ENCODE measurements around the gene C16orf86. TPM values are rescaled to one million over a fixed set of nuclear protein-coding genes. Genes with fewer than 3 reads are reported as not detected.

The C16orf86 gene
- total RNA-seq, 1 experiment from 2014 or later = 0.79 TPM

Other genes with a start within 250 kb of the C16orf86 start
- 9.7 TPM for gene HSD11B2, start 235.7 kb upstream of the C16orf86 start, total RNA-seq (2021; ENCODE audit: unreplicated experiment)
- 36.6 TPM for gene ATP6V0D1, start 185.7 kb upstream of the C16orf86 start, total RNA-seq (2021; ENCODE audit: unreplicated experiment)
- gene AGRP, start 183.3 kb upstream of the C16orf86 start, total RNA-seq (2021; ENCODE audit: unreplicated experiment) = not detected
- 60.0 TPM for gene RIPOR1, start 138.0 kb upstream of the C16orf86 start, total RNA-seq (2021; ENCODE audit: unreplicated experiment)
- gene CTCF, start 104.3 kb upstream of the C16orf86 start, total RNA-seq (2021; ENCODE audit: unreplicated experiment) = 48.3 TPM
- 33.9 TPM for gene CARMIL2, start 21.7 kb upstream of the C16orf86 start, total RNA-seq (2021; ENCODE audit: unreplicated experiment)
- 53.8 TPM for gene ACD, start 6.6 kb upstream of the C16orf86 start, total RNA-seq (2021; ENCODE audit: unreplicated experiment)
- gene PARD6A, start 5.9 kb upstream of the C16orf86 start, total RNA-seq (2021; ENCODE audit: unreplicated experiment) = 5.6 TPM
- gene ENKD1, start 64 bp upstream of the C16orf86 start, total RNA-seq (2021; ENCODE audit: unreplicated experiment) = 16.8 TPM
- 17.4 TPM for gene GFOD2, start 52.5 kb downstream of the C16orf86 start, total RNA-seq (2021; ENCODE audit: unreplicated experiment)
- gene RANBP10, start 139.7 kb downstream of the C16orf86 start, total RNA-seq (2021; ENCODE audit: unreplicated experiment) = 16.9 TPM
- gene TSNAXIP1, start 140.1 kb downstream of the C16orf86 start, total RNA-seq (2021; ENCODE audit: unreplicated experiment) = 1.2 TPM
- gene THAP11, start 175.5 kb downstream of the C16orf86 start, total RNA-seq (2021; ENCODE audit: unreplicated experiment) = 25.4 TPM
- gene NUTF2, start 180.1 kb downstream of the C16orf86 start, total RNA-seq (2021; ENCODE audit: unreplicated experiment) = 145 TPM
- 40.5 TPM for gene CENPT, start 180.9 kb downstream of the C16orf86 start, total RNA-seq (2021; ENCODE audit: unreplicated experiment)
- gene EDC4, start 206.2 kb downstream of the C16orf86 start, total RNA-seq (2021; ENCODE audit: unreplicated experiment) = 100 TPM
- 1.4 TPM for gene NRN1L, start 218.1 kb downstream of the C16orf86 start, total RNA-seq (2021; ENCODE audit: unreplicated experiment)
- gene PSKH1, start 226.4 kb downstream of the C16orf86 start, total RNA-seq (2021; ENCODE audit: unreplicated experiment) = 16.2 TPM

Data from HCT116 (cell line).